ENCODE data around the gene RAB7B. TPM values are rescaled to one million over a fixed set of nuclear protein-coding genes. Genes with fewer than 3 reads are reported as not detected.
A peak's percentile ranks its signal among the peaks of the same experiment; 100 is the strongest.

The RAB7B gene
- total and polyA plus RNA-seq, 9 of the 15 experiments (the other 6 are each of a cell fraction or from before 2014, with no cell fraction given): 0.03 to 0.29 (median 0.07) TPM; not detected in 4

GRCh38 chr1:205969229-205969628 lies 34.0 kb downstream of the RAB7B start:
- no peak for DNase-seq (ENCODE audit: extremely low read depth in 1 of 4, low spot score in 3 of 4)
- Histone ChIP-seq H3K4me3 (no peak overlapping the region), H2AFZ (ENCODE audit: low read depth, low read length) (no peak overlapping the region), H4K20me1 (replicated peaks; ENCODE audit: control insufficient read depth, insufficient read depth, low read length) (no peaks in the 10 kb centered on the region), H3K4me2 (ENCODE audit: insufficient read depth, low read length) (no peak overlapping the region), H3K9me3 (replicated peaks; ENCODE audit: control insufficient read depth, insufficient read depth, low read depth, low read length) (no peaks in the 10 kb centered on the region; the same call in 1 of the 2 replicates), H3K79me2 (ENCODE audit: control insufficient read depth, insufficient read depth, low read length) (no peaks in the 10 kb centered on the region), H3K9me1 (ENCODE audit: control insufficient read depth, insufficient read depth, low read length) (no peaks in the 10 kb centered on the region), H3K9ac (ENCODE audit: insufficient read depth in 1 of 2, low read depth in 2 of 2, low read length in 2 of 2) (no peak overlapping the region), H3K4me1 (replicated peaks in 1 of 2; ENCODE audit: control insufficient read depth in 2 of 2, insufficient read depth in 2 of 2, low read length in 2 of 2) (no peaks in the 10 kb centered on the region), H3K27me3 (ENCODE audit: control insufficient read depth in 2 of 2, insufficient read depth in 2 of 2, low read length in 2 of 2) (peaks cover 14 to 49% of the 10 kb centered on the region in 2 experiments; a peak in 4 of 5 replicates), H3K27ac (ENCODE audit: extremely low read depth, low read depth, low read length) (no peak overlapping the region), H3K36me3 (ENCODE audit: control insufficient read depth, insufficient read depth, low read length) (no peaks in the 10 kb centered on the region)
- CTCF ChIA-PET (ENCODE audit: low intra/inter-chr PET ratio): no interaction called here
- in situ Hi-C loops (cut with MboI) (no loop called here), intact Hi-C loops (cut with micrococcal nuclease) (no loop called here)
- TF ChIP-seq SREBF2 (CRISPR knock-in tag; IDR thresholded peaks at IDR 0.05): no peak
- no peak for TF ChIP-seq ZNF589 (CRISPR knock-in tag; IDR thresholded peaks at IDR 0.05; ENCODE audit: low read depth)
- no peak for TF ChIP-seq NCOR1 (IDR thresholded peaks at IDR 0.05)
- FAIRE-seq: no peak
- no peak for ATAC-seq
- 4% methylated on average over 8 of the region's 8 CpGs for WGBS (ENCODE audit: insufficient coverage, low coverage, missing lambda C conversion rate)
- BruUV-seq (replicated peaks): no TSS peak
- POLR2A ChIA-PET: interaction anchor here (0.6 to 1.0 kb wide), 3 partner anchors 9 to 28 kb away, joined by 3 to 5 read pairs (median 3); partner anchors contain the start of gene SLC26A9

GRCh38 chr1:205967554-205968335 lies 35.5 kb downstream of the RAB7B start:
- H3K36me3 ChIP-seq (ENCODE audit: control insufficient read depth, insufficient read depth, low read length): no peaks in the 10 kb centered on the region
- no peaks in the 10 kb centered on the region for H3K9me3 ChIP-seq (replicated peaks; ENCODE audit: control insufficient read depth, insufficient read depth, low read depth, low read length)
- ChIA-PET POLR2A (interaction anchor here (0.5 to 1.4 kb wide), 3 partner anchors 9 to 19 kb away, joined by 3 to 4 read pairs (median 3); no protein-coding TSS in a partner anchor), CTCF (ENCODE audit: low intra/inter-chr PET ratio) (no interaction called here)
- no peak for FAIRE-seq
- no TSS peak for BruUV-seq (replicated peaks)
- in situ Hi-C loops (cut with MboI): no loop called here
- H3K4me3 ChIP-seq: no peak overlapping the region
- no peak for DNase-seq (ENCODE audit: extremely low read depth in 1 of 4, low spot score in 3 of 4)
- no peaks in the 10 kb centered on the region for H3K4me1 ChIP-seq (replicated peaks in 1 of 2; ENCODE audit: control insufficient read depth in 2 of 2, insufficient read depth in 2 of 2, low read length in 2 of 2)
- H3K27me3 ChIP-seq (ENCODE audit: control insufficient read depth in 2 of 2, insufficient read depth in 2 of 2, low read length in 2 of 2): peaks cover 17 to 56% of the 10 kb centered on the region in 2 experiments; a peak in 4 of 5 replicates
- no peaks in the 10 kb centered on the region for H4K20me1 ChIP-seq (replicated peaks; ENCODE audit: control insufficient read depth, insufficient read depth, low read length)
- ATAC-seq: no peak
- intact Hi-C loops (cut with micrococcal nuclease): no loop called here
- no peak overlapping the region for H3K4me2 ChIP-seq (ENCODE audit: insufficient read depth, low read length)
- under 1% methylated on average over 10 of the region's 10 CpGs for WGBS (ENCODE audit: insufficient coverage, low coverage, missing lambda C conversion rate)
- no peak overlapping the region for H2AFZ ChIP-seq (ENCODE audit: low read depth, low read length)
- no peak overlapping the region for H3K9ac ChIP-seq (ENCODE audit: insufficient read depth in 1 of 2, low read depth in 2 of 2, low read length in 2 of 2)
- no peaks in the 10 kb centered on the region for H3K9me1 ChIP-seq (ENCODE audit: control insufficient read depth, insufficient read depth, low read length)
- no peaks in the 10 kb centered on the region for H3K79me2 ChIP-seq (ENCODE audit: control insufficient read depth, insufficient read depth, low read length)
- H3K27ac ChIP-seq (ENCODE audit: extremely low read depth, low read depth, low read length): no peak overlapping the region
- no peak for TF ChIP-seq ZBTB2 (IDR thresholded peaks at IDR 0.05)
- TF ChIP-seq MAFG (tag; conservative IDR thresholded peaks at IDR 0.05): peak; percentile 51
- TF ChIP-seq ZNF830 (CRISPR knock-in tag; IDR thresholded peaks at IDR 0.05): no peak
- TF ChIP-seq MAFK (IDR thresholded peaks at IDR 0.05; ENCODE audit: low read length): peak; percentile 51; the same call in 1 of the 2 replicates
- no peak for TF ChIP-seq LEF1 (IDR thresholded peaks at IDR 0.05)
- no peak for TF ChIP-seq CXXC5 (CRISPR knock-in tag; IDR thresholded peaks at IDR 0.05)
- TF ChIP-seq MAFF (IDR thresholded peaks at IDR 0.05; ENCODE audit: low read length): peak; percentile 33
- TF ChIP-seq ZKSCAN1 (IDR thresholded peaks at IDR 0.05; ENCODE audit: low read depth, low read length): no peak
- TF ChIP-seq BMI1 (IDR thresholded peaks at IDR 0.05; ENCODE audit: low read length): no peak
- peak; percentile 71 for TF ChIP-seq C11orf30 (IDR thresholded peaks at IDR 0.05; ENCODE audit: low read depth)
- no peak for TF ChIP-seq TCF3 (CRISPR knock-in tag; IDR thresholded peaks at IDR 0.05)
- TF ChIP-seq FOS (IDR thresholded peaks at IDR 0.05; ENCODE audit: extremely low read depth, insufficient read length): no peak
- no peak for TF ChIP-seq PHTF2 (CRISPR knock-in tag; IDR thresholded peaks at IDR 0.05)
